H9 (cell line): ENCODE results near the gene TRHDE. TPM values are rescaled to one million over a fixed set of nuclear protein-coding genes. Genes with fewer than 3 reads are reported as not detected.

Source experiments
- DNase-seq: peaks from one replicate; pipeline ENCODE4 v3.0.0-alpha.2; 2017
- H2AFZ ChIP-seq: one replicate; pipeline ENCODE4 v1.6.1; 2013; ENCODE audit warnings: mild to moderate bottlenecking, low read length, control low read depth, moderate library complexity
- H2AK5ac ChIP-seq: 2 replicates; pipeline ENCODE4 v1.6.1; 2013; ENCODE audit warnings: low read length, control low read depth, mixed read lengths; ENCODE audit not compliant: insufficient read length
- H2BK120ac ChIP-seq: one replicate; pipeline ENCODE4 v1.6.1; 2013; ENCODE audit warnings: low read depth, mild to moderate bottlenecking, low read length, control low read depth, inconsistent platforms; ENCODE audit not compliant: poor library complexity, severe bottlenecking
- H2BK12ac ChIP-seq: 2 replicates; pipeline ENCODE4 v1.6.1; 2013; ENCODE audit warnings: low read length, control low read depth, mixed read lengths, low read depth; ENCODE audit not compliant: insufficient read length
- H2BK15ac ChIP-seq: 2 replicates; pipeline ENCODE4 v1.6.1; 2013; ENCODE audit warnings: low read depth, low read length, control low read depth
- H2BK20ac ChIP-seq: one replicate; pipeline ENCODE4 v1.6.1; 2013; ENCODE audit warnings: low read depth, mild to moderate bottlenecking, low read length, control low read depth, inconsistent platforms; ENCODE audit not compliant: poor library complexity, severe bottlenecking
- H2BK5ac ChIP-seq: 2 replicates; pipeline ENCODE4 v1.6.1; 2013; ENCODE audit warnings: low read length, control low read depth, mixed read lengths; ENCODE audit not compliant: insufficient read length
- H3K14ac ChIP-seq: 2 replicates; pipeline ENCODE4 v1.6.1; 2013; ENCODE audit warnings: low read length, control low read depth; ENCODE audit not compliant: insufficient read depth
- H3K18ac ChIP-seq: 2 replicates; pipeline ENCODE4 v1.6.1; 2013; ENCODE audit warnings: low read depth, mild to moderate bottlenecking, mixed read lengths, low read length, control low read depth; ENCODE audit not compliant: insufficient read length
- H3K23ac ChIP-seq: 2 replicates; pipeline ENCODE4 v1.6.1; 2013; ENCODE audit warnings: low read length, control low read depth, mixed read lengths, low read depth; ENCODE audit not compliant: insufficient read length
- H3K23me2 ChIP-seq: 2 replicates; pipeline ENCODE4 v1.6.1; 2013; ENCODE audit warnings: low read depth, mild to moderate bottlenecking, mixed read lengths, low read length, control low read depth; ENCODE audit not compliant: insufficient read length, poor library complexity, severe bottlenecking
- H3K27ac ChIP-seq: 2 replicates; pipeline ENCODE4 v1.5.1; 2013; ENCODE audit warnings: low read length, control low read depth, mixed read lengths, low read depth; ENCODE audit not compliant: insufficient read length
- H3K27me3 ChIP-seq: 2 replicates; pipeline ENCODE4 v1.6.1; 2013; ENCODE audit warnings: low read length, control low read depth, inconsistent platforms; ENCODE audit not compliant: insufficient read depth
- H3K4ac ChIP-seq: 2 replicates; pipeline ENCODE4 v1.6.1; 2013; ENCODE audit warnings: low read depth, mild to moderate bottlenecking, control low read depth, inconsistent platforms, low read length, moderate library complexity
- H3K4me1 ChIP-seq: 2 replicates; pipeline ENCODE4 v1.6.1; 2013; ENCODE audit warnings: low read length, control low read depth, inconsistent platforms; ENCODE audit not compliant: insufficient read depth
- H3K4me2 ChIP-seq: 2 replicates; pipeline ENCODE4 v1.6.1; 2013; ENCODE audit warnings: low read length, control low read depth, mixed read lengths; ENCODE audit not compliant: insufficient read length, insufficient read depth
- H3K56ac ChIP-seq: 2 replicates; pipeline ENCODE4 v1.6.1; 2013; ENCODE audit warnings: low read depth, mild to moderate bottlenecking, mixed read lengths, low read length, control low read depth; ENCODE audit not compliant: insufficient read length
- H3K79me1 ChIP-seq: 2 replicates; pipeline ENCODE4 v1.6.1; 2013; ENCODE audit warnings: low read depth, mild to moderate bottlenecking, moderate library complexity, low read length, control low read depth, inconsistent platforms; ENCODE audit not compliant: insufficient read depth, poor library complexity, severe bottlenecking
- H3K79me2 ChIP-seq: 2 replicates; pipeline ENCODE4 v1.6.1; 2013; ENCODE audit warnings: low read length, control low read depth, inconsistent platforms; ENCODE audit not compliant: insufficient read depth
- H3K9ac ChIP-seq: 2 replicates; pipeline ENCODE4 v1.6.1; 2013; ENCODE audit warnings: low read length, control low read depth, mixed read lengths; ENCODE audit not compliant: insufficient read length; ENCODE audit errors: extremely low read depth
- H3K9me3 ChIP-seq: one replicate; pipeline ENCODE4 v1.6.1; 2013; ENCODE audit warnings: low read depth, low read length, inconsistent platforms; ENCODE audit not compliant: control insufficient read depth
- H3T11ph ChIP-seq: one replicate; pipeline ENCODE4 v1.6.1; 2013; ENCODE audit warnings: mild to moderate bottlenecking, low read length, control low read depth, inconsistent platforms
- H4K20me1 ChIP-seq: one replicate; pipeline ENCODE4 v1.6.1; 2013; ENCODE audit not compliant: control insufficient read depth, insufficient read length, insufficient read depth
- H4K5ac ChIP-seq: 2 replicates; pipeline ENCODE4 v1.6.1; 2013; ENCODE audit warnings: low read depth, mild to moderate bottlenecking, mixed read lengths, low read length, control low read depth; ENCODE audit not compliant: insufficient read length
- H4K8ac ChIP-seq: replicated peaks from 2 replicates; pipeline ENCODE4 v1.6.1; 2013; ENCODE audit warnings: low read length, control low read depth, mixed read lengths, low read depth; ENCODE audit not compliant: insufficient read length
- H4K91ac ChIP-seq: 2 replicates; pipeline ENCODE4 v1.6.1; 2013; ENCODE audit warnings: low read depth, mild to moderate bottlenecking, moderate library complexity, mixed read lengths, low read length, control low read depth; ENCODE audit not compliant: insufficient read length
- H3K27ac Mint-ChIP-seq, 3 experiments: 2 replicates in 2 of 3; 3 replicates in 1 of 3; pipeline ENCODE4 v1.8.0; 2020 to 2021; ENCODE audit warnings: mixed read lengths in 3 of 3, mild to moderate bottlenecking in 1 of 3, moderate library complexity in 1 of 3
- H3K27me3 Mint-ChIP-seq: 2 replicates; pipeline ENCODE4 v1.8.0; 2021; ENCODE audit warnings: low read depth, mild to moderate bottlenecking, moderate library complexity, mixed read lengths
- H3K36me3 Mint-ChIP-seq, 3 experiments: 2 replicates in 2 of 3; 3 replicates in 1 of 3; pipeline ENCODE4 v1.8.0; 2020 to 2021; ENCODE audit warnings: low read depth in 3 of 3, mixed read lengths in 3 of 3; ENCODE audit not compliant: insufficient read depth in 1 of 3
- H3K4me1 Mint-ChIP-seq, 2 experiments: 2 replicates each; pipeline ENCODE4 v1.8.0; 2020; ENCODE audit warnings: mixed read lengths in 2 of 2
- H3K4me3 Mint-ChIP-seq, 2 experiments: 2 replicates in 1 of 2; 3 replicates in 1 of 2; pipeline ENCODE4 v1.8.0; 2020 to 2021; ENCODE audit warnings: mild to moderate bottlenecking in 2 of 2, mixed read lengths in 2 of 2, moderate library complexity in 1 of 2
- H3K9me3 Mint-ChIP-seq, 2 experiments: 2 replicates in 1 of 2; 3 replicates in 1 of 2; pipeline ENCODE4 v1.8.0; 2020; ENCODE audit warnings: mild to moderate bottlenecking in 2 of 2, mixed read lengths in 2 of 2, moderate library complexity in 1 of 2
- CTCF ChIP-seq: fragments of 200-600 bp; sonication (generic); conservative IDR thresholded peaks from 3 replicates; pipeline ENCODE4 v1.8.0; 2021; ENCODE audit warnings: antibody characterized with exemption, mild to moderate bottlenecking
- WGBS: extraction: QIAGEN DNeasy Blood & Tissue Kit; methylation state at CpG from one replicate; pipeline ENCODE4 v1.1.7; 2013; ENCODE audit warnings: missing lambda C conversion rate, low lambda C conversion rate, mixed read lengths; ENCODE audit not compliant: insufficient read length; ENCODE audit errors: extremely low coverage; 5-methylcytosine and 5-hydroxymethylcytosine counted together
- total RNA-seq: library from RNA; stranded (reverse); gene quantifications from 2 replicates; pipeline ENCODE4 v1.2.1, GENCODE V29; 2021

Gene TRHDE
- total RNA-seq, 1 experiment from 2014 or later = 1.0 TPM

- no peak for TF ChIP-seq CTCF
- Mint-ChIP-seq H3K36me3 (peaks cover 6 to 10% (median 7%) of the 10 kb centered on the region in 3 experiments; a peak in 6 of 7 replicates), H3K27ac (no peak overlapping the region)
Observed at GRCh38 chr12:72521326-72521725, 249.2 kb downstream of the TRHDE start.

More at GRCh38 chr12:72521326-72521725, 249.2 kb downstream of the TRHDE start:
- Histone ChIP-seq H4K8ac (no peak overlapping the region), H3K18ac (no peak overlapping the region), H2AK5ac (no peak overlapping the region), H4K91ac (no peak overlapping the region), H3K23me2 (no peaks in the 10 kb centered on the region), H3K79me1 (no peaks in the 10 kb centered on the region), H3K79me2 (no peaks in the 10 kb centered on the region), H3K4ac (no peak overlapping the region), H3K27me3 (no peaks in the 10 kb centered on the region), H2BK120ac (no peak overlapping the region), H3K56ac (no peak overlapping the region), H3K9me3 (no peaks in the 10 kb centered on the region), H2AFZ (no peak overlapping the region), H3K27ac (no peak overlapping the region), H2BK12ac (no peak overlapping the region), H2BK5ac (no peak overlapping the region), H4K20me1 (no peaks in the 10 kb centered on the region), H3T11ph (no peak overlapping the region), H2BK15ac (no peak overlapping the region), H3K4me2 (no peak overlapping the region), H3K9ac (no peak overlapping the region), H3K14ac (no peak overlapping the region), H2BK20ac (no peak overlapping the region), H3K4me1 (no peaks in the 10 kb centered on the region), H3K23ac (no peak overlapping the region), H4K5ac (no peak overlapping the region)
- Mint-ChIP-seq H3K9me3 (peaks cover 3 to 8% of the 10 kb centered on the region in 2 experiments; a peak in 4 of 5 replicates), H3K27me3 (no peaks in the 10 kb centered on the region), H3K4me3 (no peak overlapping the region), H3K4me1 (peaks cover 7 to 21% of the 10 kb centered on the region in 2 experiments)
- no peak for DNase-seq
- WGBS = no CpG with 5 or more reads among the region's 3 CpGs
